GM21381 (cell line): ENCODE data around the gene ADA.
"Not testable (repeated sequence)": the region's sequence is repeated elsewhere in the genome, so short reads cannot be mapped to it uniquely, and the experiment has no call there.

Experiments
- ATAC-seq: cut with Tn5 transposase; IDR thresholded peaks from one replicate; pipeline ENCODE4 v1.9.1; 2021; ENCODE audit warnings: mild to moderate bottlenecking, moderate library complexity; ENCODE audit not compliant: unreplicated experiment

Gene ADA

DNA sequence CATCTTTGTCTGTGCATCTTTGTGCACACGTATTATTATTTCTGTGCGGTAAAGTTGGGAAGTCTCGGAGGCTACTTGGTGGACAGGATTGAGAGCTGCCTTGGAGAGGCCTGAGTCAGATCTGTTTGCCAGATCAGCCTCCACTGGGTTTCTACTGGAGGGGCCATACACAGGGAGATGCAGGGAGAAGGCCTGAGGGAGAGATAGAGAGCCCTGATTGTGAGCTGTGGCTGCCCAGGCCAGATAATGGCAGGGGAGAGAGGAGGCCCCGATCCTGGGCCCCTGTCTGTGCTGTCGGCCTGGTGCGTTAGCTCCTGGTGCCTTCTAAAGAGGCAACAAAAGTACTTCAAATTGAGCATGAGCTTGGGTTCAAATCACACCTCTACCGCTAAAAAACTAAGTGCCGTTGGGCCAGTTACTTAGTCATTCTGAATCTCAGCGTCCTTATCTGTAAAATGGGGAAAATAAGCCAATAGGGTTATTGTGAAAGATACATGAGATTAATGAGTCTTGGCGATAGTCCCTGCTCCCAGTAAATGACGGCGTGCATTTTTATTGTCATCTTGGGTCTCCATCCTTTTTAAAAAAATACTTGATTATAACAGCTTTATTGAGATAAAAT, 27.6 kb upstream of the ADA start:
- ATAC-seq = no peak

DNA sequence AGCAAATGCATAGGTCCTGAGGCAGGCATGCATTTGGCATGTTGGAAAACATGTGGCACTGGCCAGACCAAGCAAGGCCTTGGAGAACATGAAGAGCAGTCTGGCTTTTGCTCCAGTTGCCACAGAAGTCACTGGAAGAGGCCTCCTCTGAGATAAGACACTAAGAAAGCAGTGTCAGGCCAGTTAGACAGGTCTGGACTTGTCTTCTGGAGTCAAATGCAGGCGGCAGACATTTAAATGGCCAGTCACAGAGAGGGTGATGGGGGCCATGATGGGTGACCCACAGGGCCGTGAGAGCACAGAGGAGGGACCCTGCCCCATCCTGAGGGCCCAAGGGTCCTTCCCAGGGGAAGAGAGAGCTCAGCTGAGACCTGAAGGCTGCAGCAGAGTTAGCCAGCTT, 26.7 kb upstream of the ADA start:
- no peak for ATAC-seq

DNA sequence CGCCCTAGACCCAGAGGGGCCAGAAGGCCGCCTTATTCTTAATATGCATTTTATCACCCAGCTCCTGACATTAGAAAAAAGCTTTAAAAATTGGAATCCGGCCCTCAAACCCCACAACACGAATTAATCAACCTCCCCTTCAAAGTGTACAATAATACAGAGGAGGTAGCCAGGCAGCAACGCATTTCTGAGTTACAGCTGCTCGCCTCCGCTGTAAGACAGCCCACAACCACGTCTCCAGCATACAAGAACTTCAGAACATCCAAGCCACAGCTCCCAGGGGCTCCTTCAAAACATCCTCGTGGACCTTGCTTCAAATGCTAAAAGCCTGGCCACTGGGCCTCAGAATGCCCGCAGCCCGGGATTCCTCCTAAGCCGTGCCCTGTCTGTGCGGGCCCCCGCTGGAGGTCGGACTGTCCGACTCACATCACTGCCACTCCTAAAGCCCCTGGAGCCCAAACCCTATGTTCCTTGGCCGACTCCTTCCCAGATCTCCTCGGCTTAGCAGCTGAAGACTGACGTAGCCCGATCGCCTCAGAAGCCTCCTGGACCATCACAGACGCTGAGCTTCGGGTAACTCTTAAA, 20.9 kb upstream of the ADA start:
- ATAC-seq = not testable (repeated sequence)

DNA sequence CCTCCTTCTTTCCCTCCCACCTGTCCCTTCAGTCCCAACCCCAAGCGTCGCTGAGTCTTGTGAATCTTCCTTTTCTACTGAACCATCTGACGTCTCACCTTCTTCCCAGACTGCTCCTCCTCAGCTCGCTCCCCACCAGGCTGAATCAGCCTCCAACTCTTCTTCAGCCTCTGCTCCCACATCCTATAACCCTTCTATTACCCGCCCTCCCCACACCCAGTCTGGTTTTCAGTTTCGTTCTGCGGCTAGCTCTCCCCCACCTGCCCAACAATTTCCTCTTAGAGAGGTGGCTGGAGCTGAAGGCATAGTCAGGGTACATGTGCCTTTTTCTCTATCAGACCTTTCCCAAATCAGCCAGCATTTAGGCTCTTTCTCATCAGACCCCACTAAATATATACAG, 20.0 kb upstream of the ADA start:
- peak; percentile 52 for ATAC-seq

DNA sequence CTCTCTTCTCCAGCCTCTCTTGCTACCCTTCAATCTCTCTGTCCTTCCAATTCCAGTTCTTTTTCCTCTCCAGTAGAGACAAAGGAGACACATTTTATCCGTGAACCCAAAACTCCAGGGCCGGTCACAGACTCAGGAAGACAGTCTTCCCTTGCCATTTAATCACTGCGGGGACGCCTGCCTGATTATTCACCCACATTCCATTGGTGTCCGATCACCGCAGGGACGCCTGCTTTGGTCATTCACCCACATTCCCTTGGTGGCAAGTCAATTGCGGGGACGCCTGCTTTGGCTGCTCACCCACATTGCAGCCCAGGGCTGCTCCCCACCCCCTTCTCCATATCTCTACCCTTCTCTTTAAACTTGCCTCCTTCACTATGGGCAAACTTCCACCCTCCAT, 19.4 kb upstream of the ADA start:
- ATAC-seq = not testable (repeated sequence)

DNA sequence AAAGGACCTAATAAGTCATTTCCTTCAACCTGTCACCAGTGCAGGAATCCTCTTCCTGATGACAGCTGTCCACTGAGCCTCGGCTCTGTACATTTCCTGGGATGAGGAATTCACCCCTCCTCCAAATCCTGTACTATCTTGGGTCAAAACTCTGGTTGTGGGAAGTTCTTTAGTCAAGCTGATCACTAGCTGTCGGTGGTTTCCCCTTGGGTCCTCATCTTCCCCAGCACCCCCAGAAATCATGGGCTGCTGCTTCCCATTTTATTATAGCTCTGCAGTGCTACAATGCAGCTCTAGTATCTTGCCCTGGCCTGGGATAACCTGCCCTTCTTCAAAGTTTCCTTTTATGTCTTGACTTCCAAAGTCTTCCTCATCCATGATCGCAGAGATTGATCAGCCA, 14.6 kb upstream of the ADA start:
- ATAC-seq = no peak

DNA sequence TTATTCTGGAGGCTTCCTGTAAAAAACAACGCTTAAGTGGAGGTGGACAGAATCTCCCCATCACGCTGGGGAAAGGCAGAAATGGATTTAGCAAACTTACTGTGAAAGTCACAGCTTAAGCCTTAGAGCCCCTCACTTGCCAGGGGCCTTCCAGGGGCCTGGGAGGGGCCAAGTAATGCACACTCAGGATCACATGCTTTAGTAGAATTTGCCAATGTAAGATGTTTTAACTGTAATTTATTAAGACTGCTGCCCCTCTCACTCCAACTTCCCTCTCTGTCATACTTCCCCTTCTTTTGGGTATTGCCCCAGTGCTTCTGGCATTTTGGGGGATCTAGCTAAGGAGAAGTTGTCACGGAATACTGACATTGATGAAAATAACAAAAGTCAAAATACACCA, 12.6 kb upstream of the ADA start:
- ATAC-seq = no peak

DNA sequence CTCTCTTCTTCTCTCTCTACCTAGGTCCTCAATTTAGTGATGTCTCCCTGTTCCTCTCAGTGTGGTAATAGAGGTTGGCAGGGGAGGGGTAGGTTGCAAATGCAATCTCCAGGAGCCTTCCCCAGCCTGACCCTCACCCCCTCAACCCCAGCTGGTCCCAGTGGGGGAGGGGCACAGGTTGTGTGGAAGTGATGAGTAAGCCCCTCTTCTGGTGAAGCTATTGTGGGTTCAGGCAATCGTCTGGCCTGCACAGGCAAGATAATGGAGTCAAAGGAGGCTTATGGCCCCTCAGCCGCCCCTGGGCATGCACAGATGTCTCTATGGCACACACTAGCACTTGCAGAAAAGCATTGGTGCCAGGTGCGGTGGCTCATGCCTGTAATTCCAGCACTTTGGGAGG, 10.8 kb upstream of the ADA start:
- ATAC-seq = no peak

DNA sequence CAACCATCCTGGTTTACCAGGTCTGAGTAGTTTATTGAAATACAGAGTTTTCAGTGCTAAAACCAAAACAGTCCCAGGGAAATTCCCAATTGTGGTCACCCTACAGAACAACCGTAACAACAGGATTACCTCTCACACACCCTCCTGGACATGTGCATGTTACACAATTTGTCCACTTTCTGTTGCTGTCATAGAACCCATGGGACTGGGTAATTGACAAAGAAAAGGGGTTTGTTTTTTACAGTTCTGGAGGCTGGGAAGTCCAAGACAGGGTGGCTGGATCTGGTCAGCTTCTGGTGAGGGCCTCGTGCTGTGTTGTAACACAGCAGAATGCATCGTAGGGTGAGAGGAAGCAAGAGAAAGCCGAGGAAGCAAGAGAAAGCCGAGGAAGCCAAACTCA, 9.1 kb upstream of the ADA start:
- no peak for ATAC-seq

DNA sequence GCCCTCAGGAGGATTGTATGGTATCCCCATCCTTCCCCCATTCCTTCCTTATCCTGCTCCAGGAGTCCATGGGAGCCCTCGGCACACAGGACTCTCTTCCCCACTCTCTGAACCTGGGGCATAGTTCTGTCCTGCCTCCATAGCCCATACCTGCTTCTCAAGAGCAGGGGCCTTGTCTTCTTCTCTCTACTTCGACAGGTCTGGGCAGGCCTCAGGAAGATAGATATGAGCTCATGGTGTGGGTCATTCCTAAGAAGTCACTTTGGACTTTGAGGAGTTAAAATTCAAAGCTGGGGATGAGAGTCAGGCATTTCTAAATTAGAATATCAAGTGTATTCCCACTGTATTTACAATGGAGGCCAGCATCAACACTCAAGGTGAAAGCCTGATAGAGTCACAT, 8.4 kb upstream of the ADA start:
- no peak for ATAC-seq

DNA sequence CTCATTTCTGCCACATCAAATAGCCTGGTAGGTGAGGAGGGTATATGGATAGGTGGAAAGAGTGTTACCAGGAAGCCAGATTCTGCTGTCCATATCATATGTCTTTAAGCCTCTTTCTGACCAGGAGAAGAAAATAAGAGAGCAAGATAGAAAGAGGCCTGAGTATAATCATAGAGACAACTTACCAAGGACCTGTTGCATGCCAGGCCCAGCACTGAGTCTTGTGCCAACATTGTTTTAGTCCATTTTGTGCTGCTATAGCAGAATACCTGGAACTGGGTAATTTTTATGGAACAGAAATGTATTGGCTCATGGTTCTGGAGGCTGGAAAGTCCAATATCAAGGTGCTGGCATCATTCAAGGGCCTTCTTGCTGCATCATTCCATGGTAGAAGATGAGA, 7.3 kb upstream of the ADA start:
- no peak for ATAC-seq

DNA sequence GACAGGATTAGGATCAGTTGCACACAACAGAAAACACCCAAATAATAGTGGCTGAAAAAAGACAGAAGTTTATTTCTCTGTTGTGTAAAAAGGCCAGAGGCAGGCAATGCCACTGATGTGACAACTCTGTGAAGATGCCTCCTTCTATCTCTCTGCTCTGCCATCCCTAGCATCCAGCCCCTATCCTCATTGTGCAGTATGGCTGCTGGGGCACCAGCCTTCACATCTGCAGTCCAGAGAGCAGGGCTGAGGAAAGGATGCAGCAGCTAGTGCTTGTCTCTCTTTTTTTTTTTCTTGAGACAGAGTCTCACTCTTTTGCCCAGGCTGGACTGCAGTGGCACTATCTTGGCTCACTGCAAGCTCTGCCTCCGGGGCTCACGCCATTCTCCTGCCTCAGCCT, 6.4 kb upstream of the ADA start:
- ATAC-seq = no peak

DNA sequence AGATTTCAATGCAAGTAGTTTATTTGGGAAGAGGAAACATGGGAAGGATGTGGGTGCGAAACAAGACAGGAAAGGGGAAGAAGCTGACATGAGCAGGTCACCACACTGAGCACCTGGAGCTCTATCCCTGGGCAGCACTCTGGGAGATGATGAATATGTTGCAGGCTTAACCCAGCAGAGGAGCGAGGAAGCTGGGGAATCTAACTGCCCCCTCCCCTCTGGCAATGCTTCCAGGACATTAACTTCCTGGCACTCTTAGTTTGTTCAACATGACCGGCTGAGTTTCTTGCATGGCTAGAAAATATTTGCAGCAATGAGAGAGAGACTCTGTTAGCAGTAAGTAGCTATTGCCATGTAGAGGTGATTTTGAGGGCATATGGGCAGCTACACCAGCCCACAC, 4.9 kb upstream of the ADA start:
- no peak for ATAC-seq

DNA sequence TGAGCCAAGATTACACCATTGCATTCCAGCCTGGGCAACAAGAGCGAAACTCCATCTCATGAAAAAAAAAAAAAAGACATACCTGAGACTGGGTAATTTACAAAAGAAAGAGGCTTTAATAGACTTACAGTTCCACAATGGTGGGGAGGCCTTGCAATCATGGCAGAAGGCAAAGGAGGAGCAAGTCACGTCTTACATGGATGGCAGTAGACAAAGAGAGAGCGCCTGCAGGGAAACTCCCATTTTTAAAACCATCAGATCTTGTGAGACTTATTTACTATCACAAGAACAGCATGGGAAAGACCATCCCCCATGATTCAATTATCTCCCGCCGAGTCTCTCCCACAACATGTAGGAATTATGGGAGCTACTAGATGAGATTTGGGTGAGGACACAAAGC, 2.7 kb upstream of the ADA start:
- ATAC-seq = not testable (repeated sequence)

DNA sequence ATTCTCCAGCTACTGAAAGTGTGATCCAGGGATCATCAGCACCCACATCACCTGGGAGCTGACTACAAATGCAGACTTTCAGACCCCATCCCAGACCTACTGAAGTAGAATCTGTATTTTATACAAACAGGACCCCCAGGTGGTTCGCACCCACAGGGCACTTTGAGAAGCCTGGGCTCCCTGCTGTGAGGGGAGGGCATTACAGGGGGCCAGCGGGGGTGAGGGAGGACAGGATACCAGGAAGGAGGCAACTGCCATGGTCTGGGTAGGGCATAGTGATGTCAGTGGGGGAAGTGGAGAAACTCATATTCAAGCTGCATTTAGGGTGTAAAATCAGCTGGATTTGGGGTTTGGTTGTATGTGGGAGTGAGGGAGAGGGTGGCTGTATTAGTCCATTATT, 2.0 kb upstream of the ADA start:
- ATAC-seq = no peak

DNA sequence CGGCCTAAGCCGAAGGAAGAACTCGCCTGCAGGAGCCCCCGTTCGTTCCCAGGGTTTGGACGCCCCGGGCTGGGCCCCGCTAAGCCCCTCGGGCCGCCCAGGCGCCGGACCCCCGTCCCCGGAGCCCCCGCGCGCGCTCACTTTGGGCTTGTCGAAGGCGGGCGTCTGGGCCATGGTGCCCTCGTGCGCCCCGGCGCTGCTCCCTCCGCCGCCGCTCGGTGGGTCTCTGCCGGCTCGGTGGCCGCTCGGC, 140 bp downstream of the ADA start:
- ATAC-seq = no peak

DNA sequence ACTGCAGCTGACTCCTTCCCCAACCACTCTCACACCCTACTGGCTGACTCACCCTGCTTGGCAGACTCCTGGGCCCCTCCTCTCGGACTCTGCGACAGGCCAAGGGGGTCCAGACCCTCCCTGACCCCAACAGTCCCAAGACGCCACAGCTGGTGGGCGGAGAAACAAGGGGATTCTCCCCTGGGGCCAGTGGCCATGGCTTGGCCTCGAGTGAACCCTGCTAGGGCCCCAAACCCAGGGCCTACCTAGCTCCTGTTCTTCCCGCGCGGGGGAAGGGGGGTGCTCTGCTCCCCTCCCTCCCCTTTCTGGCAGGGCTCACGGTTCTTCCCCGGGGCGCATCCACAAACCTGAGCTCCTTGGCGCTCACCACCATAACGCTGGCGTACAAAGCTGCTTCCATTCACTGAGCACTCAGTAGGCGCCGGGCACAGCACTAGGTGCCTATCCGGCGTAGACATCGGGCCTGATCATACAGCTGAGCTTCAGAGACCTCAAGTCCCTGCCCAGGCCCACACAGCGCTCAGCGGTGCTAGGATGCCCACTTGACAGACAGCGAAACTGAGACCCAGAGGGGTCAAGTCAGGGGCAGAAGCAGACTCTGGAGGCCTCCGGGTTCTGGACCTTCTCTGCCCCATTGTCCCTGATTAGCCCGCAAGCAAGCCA, 597 bp downstream of the ADA start:
- ATAC-seq = no peak

DNA sequence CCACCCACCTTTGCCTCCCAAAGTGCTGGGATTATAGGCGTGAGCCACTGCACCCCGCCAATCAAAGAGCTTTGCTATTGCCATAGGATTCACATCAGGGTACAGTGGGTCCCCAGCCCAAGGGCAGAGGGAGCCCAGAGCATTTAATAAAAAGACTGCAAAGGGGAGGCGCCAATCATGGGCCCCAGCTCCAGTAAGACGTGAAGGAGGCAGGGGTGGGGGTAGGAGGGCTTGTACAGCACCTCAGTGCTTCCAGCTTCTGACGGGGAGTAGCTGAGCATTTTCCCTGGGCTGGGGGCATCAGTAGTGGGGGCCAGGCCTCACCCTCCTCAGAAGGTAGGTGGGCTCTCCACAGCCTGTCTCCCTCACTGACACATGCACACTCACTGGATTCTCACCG, 1.5 kb downstream of the ADA start:
- ATAC-seq = no peak

DNA sequence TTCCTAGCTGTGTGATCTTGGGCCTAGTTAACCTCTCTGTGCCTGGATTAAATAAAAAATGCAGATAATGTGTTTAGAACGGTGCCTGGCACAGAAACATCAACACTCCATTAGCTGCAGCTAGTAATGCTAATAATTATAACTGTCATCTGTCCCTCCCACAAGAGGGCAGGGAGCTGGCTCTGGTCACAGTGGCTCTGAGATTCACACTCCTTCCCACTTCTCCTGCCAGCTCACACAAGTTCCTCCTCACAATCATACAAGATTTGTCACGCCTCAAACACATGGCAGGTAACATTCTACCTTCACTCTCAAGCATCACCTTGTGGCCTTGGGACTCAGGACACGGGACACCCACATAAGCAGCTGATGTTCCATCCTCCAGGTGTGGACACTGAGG, 2.4 kb downstream of the ADA start:
- ATAC-seq = no peak

DNA sequence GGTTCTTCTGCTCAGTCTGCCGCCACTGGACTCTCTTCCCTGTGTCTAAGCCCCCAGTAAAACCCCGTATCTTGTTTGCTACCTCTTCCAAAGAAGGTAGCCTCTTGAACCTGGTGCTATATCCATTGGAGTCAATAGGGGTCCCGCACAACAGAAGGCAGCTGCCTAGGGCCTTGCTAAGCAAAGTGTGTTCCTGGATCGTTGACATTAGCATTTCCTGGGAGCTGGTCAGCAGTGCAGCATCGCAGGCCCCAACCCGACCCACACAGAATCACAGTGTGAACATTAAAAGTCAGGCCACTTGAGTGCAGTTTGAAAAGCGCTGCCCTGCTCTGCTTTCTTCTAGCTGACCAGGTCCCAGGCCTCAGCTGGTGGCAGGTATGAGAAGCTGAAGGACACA, 2.9 kb downstream of the ADA start:
- ATAC-seq = no peak

DNA sequence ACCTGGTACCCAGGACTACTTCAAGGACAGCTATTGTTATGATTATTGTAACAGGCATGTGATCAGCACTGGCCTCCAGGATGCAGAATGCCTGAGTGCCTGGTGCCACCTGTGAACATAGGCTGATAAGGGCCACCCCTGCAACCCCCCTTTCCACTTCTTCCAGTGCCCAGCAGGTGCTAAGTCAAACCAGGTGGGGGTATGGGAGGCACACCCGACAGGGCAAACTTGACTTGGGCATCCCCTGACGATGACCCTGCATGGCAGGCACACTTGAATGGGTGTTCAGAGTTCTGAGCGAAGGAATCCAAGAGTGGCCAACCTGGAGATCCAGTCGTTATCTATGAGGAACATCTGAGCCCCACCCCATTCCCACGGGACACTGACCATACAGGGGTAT, 3.4 kb downstream of the ADA start:
- no peak for ATAC-seq

DNA sequence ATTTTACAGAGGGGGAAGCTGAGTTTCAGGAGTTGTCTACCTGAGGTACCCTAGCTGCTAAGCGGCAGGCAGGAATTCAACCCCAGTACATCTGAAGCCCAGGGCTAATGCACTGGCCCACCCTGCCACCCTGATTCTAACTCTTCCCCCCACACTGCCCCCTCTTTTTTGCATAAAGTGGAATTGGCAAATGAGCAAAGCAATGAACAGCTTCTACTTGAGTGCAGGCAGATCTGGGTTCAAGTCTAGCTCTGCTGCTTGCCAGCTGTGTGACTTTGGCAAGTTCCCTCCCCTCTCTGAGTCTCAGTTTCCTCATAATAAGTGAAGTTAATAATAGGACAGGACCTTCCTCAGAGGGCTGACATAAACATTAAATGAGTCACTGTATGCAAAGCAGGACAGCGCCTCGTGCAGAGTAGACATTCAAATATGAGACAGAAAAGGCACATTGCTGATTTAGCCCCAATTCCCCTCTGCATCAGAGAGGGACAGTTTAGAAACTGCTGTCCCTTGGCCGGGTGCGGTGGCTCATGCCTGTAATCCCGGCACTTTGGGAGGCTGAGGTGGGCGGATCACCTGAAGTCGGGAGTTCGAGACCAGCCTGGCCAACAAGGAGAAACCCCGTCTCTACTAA, 4.7 kb downstream of the ADA start:
- peak; percentile 42 for ATAC-seq
